Jurkat, Clone E6-1 (cell line): ENCODE results near the gene PYGO2.
"Not testable (repeated sequence)": the region's sequence is repeated elsewhere in the genome, so short reads cannot be mapped to it uniquely, and the experiment has no call there.

ENCODE experiments used
- DNase-seq: peaks from one replicate; pipeline ENCODE4 v3.0.0-alpha.2; 2011; ENCODE audit warnings: low read depth, low spot score
- H3K4me3 ChIP-seq: 2 replicates; pipeline ENCODE4 v1.5.1; 2011; ENCODE audit warnings: mild to moderate bottlenecking, low read length, control low read depth, moderate library complexity

Gene PYGO2

GRCh38 chr1:154934358-154934948 is 27.1 kb downstream of the PYGO2 start:
- DNase-seq = no peak
- no peak overlapping the region for H3K4me3 ChIP-seq

GRCh38 chr1:154931940-154932487 is 29.6 kb downstream of the PYGO2 start:
- H3K4me3 ChIP-seq = no peak overlapping the region
- DNase-seq = no peak

GRCh38 chr1:154926201-154926600 is 35.4 kb downstream of the PYGO2 start:
- H3K4me3 ChIP-seq = no peak overlapping the region

GRCh38 chr1:154925335-154926170 is 36.0 kb downstream of the PYGO2 start:
- no peak overlapping the region for H3K4me3 ChIP-seq
- no peak for DNase-seq

More at GRCh38 chr1:154926201-154926600, 35.4 kb downstream of the PYGO2 start:
- no peak for DNase-seq

- no peak for DNase-seq
- no peak overlapping the region for H3K4me3 ChIP-seq
These were observed 37.9 kb downstream of the PYGO2 start for GRCh38 chr1:154923695-154924094.

- no peak for DNase-seq
- no peak overlapping the region for H3K4me3 ChIP-seq
These were observed 48.3 kb downstream of the PYGO2 start for GRCh38 chr1:154913273-154913672.

GRCh38 chr1:154912755-154913154 is 48.8 kb downstream of the PYGO2 start:
- no peak overlapping the region for H3K4me3 ChIP-seq
- DNase-seq = no peak

GRCh38 chr1:154911691-154912550 is 49.7 kb downstream of the PYGO2 start:
- no peak for DNase-seq
- no peak overlapping the region for H3K4me3 ChIP-seq

GRCh38 chr1:154910851-154911250 is 50.7 kb downstream of the PYGO2 start:
- DNase-seq = no peak
- no peak overlapping the region for H3K4me3 ChIP-seq

GRCh38 chr1:154908937-154909336 is 52.6 kb downstream of the PYGO2 start:
- no peak for DNase-seq
- no peak overlapping the region for H3K4me3 ChIP-seq

GRCh38 chr1:154908129-154908528 is 53.5 kb downstream of the PYGO2 start:
- not testable (repeated sequence) for H3K4me3 ChIP-seq, DNase-seq
